Stimulated activated naive CD4-positive, alpha-beta T cell (primary cell): ENCODE measurements around the gene REM2.

Source experiments
- DNase-seq, 6 experiments: peaks; one replicate each; lab custom pipeline; 2025; lab: John Stamatoyannopoulos, UW

The REM2 gene

DNA sequence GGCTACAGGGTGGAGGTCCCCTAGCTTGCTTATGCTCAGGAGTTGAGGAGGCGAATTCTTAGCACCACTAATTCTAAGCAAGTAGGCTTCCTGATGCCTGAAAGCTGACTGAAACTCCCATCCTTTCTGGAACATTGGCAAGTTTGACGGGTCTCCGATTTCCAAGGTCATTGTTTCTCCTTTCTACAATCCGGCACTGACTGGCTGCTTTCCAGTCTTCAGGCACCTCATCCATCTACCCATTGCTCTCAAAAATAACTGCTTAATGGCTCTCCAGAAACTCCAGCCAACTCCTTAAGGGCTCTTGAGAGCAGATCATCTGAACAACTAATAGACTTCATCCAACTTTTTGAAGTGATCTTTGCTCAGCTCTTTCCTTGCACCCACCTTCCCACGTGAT lies 13.3 kb downstream of the REM2 start:
- DNase-seq: no peak

DNA sequence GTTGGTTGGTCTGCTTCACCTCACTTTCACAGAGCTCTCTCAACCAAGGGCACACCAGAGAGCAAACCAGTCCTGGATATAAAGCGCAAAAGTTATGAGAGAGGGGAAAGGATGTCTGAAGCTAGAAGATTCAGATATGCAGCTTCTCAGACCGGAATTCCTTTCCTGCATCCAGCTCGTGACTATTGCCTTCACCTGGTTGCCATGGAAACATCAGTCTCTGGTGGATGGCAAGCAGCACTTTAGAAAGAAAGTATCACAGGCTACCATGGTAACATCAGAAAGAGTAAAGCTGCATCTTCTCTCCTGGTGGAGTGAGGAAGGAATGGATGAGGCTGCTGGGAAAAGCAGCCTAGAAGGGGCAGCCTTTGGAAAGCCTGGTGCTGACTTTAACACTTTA lies 13.7 kb downstream of the REM2 start:
- no peak for DNase-seq

DNA sequence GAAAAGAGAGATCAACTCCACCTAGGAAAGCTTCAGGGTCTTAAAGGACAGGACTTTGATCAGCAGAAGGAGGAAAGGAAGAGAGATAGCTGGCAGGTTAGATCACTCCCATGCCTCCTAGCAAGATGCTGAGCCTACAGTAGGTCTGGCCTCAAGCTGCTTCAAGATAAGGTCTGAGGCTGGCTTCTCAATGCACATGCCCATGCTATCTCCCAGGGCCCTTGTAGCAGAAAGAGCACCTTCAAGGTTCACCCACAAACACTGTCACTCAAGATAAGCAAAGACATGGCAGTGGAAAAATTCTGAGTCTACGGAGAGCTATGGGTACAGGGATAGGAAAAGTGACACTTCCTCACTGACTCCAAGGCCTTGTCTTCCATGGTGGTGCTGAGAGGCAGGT lies 14.3 kb downstream of the REM2 start:
- DNase-seq: no peak

- no peak for DNase-seq
These were observed 15.5 kb downstream of the REM2 start for GRCh38 chr14:22898302-22899090.

DNA sequence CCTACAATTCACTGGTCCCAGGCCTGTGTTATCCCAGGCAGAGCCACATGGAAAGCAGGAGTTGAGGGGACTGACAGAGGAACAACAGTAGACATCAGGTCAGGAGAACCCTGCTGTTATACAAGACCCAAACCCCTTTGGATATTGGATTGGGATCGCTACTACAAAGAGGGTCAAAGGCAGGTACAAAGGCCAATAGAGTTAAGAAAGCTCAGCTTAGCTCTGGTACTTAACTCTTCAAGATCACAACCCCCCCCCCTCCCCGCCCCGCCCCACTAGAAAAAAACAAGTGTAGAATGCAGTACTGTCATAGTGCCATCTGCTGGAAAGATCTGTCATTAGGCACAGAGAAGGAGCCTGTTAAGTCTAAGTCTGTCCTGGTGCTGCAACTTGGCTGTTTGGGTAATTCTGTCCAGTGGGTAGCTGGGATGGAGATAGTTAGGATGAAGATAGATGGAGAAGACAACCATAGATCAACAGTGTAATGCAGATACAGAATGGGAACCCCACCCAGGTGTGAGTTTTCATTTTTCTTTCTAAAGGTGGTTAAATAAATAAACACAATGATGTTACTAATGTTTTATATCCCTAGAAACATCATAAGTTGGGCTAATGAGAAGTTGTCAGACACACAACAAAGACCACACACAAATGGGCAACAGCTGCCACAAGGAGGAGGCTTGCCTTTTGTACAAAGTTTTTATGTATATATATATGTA lies 17.2 kb downstream of the REM2 start:
- DNase-seq: peak; percentile 32 to 72 (median 59)

DNA sequence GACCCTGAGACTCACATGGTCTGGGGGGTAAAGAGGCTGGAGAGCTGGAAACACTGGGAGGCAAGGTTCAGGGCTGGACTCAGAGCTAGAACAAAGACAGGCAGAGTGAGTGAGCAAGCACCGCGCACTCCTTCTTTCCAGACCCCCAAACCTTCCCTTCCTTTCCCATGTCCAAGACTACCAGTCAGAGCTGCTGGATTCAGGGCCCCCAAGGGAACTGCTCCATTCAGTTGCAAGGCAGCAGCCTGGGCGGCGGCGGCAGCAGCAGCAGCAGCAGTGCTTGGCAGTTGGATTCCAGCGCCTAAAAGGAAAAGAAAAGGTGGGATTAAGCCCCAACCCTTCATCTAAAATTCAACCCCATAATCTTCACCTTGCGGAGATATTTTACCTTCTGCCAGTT lies 18.8 kb downstream of the REM2 start:
- DNase-seq: no peak

DNA sequence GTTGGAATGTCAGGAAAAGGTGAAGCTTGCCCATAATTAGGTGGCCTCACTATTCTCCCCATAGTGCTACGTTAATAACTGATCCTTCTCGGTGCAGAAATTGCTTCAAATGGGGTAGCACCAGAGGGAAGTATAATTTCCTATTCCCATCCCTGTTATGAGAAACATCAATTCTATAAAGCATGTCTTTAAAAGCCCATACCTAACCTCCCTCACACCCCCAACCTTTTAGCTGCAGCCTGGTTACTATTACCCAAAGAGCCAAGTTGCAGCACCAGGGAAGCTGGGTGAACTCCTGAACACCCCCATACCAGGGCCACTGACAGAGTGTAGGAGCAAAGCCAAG lies 20.7 kb downstream of the REM2 start:
- DNase-seq: no peak

DNA sequence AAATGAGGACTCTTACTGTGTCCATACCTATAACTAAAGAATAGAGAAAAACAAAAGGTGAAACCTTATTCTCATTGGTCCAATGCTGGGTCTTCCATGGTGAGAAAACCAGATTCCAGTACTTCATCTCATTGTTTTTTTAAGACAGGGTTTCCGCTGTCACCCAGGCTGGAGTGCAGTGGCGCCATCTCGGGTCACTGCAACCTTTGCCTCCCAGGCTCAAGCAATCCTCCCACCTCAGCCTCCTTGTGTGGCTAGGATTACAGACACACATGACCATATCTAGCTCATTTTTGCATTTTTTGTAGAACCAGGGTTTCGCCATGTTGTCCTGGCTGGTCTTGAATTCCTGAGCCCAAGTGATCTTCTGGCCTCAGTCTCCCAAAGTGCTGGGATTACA lies 22.6 kb downstream of the REM2 start:
- no peak for DNase-seq

DNA sequence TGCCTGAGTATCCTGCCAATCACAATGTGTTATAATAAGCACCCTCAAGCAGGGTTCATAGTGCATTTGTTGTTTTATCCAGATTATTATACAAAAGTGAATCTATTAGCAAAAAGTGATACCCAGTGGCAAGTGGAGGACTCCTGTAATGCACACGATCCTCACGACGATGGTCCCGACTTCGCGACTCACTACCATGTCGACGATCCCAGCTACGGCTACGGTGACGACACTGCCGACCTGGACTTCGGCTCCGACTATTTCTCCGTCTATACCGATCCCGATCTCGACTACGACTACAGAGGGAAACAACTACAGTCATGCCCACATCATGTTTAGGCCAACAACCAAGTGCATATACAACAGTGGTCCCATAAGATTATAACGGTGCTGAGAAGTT lies 23.1 kb downstream of the REM2 start:
- no peak for DNase-seq

DNA sequence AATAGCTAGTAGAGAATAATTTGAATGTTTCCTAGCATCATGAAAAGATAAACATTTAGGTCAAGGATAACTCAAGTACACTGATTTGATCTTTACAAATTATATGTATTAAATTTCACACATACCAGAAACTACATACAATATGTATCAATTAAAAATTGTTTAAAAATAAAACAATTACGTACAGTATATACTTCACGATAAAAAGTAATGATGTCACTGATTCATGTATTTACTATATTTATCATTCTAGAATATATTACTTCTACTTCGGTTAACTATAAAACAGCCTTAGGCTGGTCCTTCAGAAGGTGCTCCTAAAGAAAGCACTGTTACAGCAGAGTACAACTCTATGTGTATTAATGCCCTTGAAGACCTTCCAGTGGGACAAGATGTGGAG lies 24.4 kb downstream of the REM2 start:
- no peak for DNase-seq

DNA sequence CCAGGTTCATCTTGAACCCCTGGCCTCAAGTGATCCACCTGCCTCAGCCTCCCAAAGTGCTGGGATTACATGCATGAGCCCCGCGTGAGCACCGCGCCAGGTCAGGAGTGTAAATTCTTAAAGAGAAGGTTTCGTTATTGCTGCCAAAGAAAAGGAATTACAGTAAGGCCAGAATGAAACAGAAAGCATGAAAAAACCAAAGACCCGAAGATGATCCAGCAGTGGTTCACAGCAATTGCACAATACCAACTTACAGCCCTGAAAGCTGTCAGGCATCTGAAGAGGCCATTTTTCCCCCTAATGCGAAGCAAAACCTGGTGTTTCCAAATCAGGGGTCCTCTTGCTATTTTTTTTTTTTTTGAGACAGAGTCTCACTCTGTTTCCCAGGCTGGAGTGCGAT lies 25.6 kb downstream of the REM2 start:
- DNase-seq: no peak

DNA sequence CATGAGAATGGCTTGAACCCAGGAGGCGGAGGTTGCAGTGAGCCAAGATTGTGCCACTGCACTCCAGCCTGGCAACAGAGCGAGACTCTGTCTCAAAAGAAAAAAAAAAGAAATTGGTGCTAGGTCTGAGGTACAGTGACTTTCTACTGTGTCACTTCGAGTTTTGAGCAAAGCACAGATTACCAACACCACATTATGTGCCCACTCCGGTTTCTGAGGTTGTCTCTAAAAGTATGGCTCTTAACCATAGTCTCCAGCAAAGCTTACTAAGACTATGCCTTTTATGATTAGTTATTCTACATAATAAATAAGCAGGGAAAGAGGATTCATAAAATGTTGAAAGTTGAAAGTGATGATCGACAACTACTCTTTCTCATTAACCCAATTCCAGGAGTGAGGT lies 27.9 kb downstream of the REM2 start:
- no peak for DNase-seq

DNA sequence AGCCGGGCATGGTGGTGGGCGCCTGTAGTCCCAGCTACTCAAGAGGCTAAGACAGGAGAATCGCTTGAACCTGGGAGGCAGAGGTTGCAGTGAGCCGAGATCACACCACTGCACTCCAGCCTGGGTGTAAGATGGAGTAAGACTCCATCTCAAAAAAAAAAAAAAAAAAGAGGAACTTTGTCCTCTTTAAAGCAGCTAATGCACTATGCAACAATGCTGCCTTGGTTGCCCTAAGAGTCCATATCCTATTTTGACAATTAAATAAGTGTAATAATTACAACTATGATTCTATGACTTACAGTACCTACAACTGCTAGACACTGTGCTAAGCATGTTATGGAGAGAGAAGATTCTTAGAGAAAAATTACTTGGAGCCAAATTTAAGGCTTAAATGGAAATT lies 31.8 kb downstream of the REM2 start:
- peak in 1 of 6 experiments; percentile 21 for DNase-seq

GRCh38 chr14:22915886-22916521 lies 33.0 kb downstream of the REM2 start:
- no peak for DNase-seq

DNA sequence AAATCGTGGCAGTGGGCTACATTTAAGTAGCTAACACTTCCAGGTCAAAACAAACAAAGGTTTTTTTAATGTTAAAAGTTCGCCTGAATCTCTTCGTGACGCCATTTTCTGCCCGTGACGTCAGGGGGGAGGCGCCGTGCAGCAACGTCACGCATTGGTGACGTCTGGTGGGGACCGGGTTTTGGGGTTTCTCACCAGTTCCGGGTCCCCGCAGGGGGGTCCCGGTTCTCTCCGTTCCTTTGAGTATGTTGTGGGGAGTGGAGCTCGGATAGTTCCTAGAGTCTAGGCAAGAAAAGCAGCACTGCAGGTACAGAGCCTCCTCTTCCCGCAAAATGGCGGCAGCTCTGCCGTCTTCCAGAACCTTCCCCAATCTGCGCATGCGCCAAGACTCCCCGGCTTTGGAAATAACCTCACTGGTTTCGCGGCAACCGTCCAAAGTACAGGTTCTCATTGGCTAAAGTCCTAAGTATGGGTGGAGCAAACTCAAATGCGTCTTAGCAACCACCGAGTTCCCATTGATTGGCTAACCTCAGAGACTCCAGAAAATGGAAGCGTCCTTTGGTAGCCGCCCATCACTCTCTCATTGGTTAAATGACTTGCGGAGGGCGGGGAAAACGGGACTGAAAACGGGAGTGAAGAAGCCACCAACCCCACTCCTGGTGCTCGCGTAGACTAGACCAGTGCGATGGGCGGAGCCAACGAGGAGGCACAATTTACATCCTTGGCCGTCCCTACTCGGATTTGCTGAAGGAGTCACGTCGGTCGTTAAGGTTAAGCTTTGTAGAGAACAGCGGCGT lies 36.0 kb downstream of the REM2 start, which contains the start of gene RBM23:
RBM23 (minus strand) TSS at position 346 of the 797 bp plus-strand sequence.
- DNase-seq: peak; percentile 99 to 100 (median 100)

- DNase-seq: no peak
These were observed 36.5 kb downstream of the REM2 start for GRCh38 chr14:22919601-22919921.

DNA sequence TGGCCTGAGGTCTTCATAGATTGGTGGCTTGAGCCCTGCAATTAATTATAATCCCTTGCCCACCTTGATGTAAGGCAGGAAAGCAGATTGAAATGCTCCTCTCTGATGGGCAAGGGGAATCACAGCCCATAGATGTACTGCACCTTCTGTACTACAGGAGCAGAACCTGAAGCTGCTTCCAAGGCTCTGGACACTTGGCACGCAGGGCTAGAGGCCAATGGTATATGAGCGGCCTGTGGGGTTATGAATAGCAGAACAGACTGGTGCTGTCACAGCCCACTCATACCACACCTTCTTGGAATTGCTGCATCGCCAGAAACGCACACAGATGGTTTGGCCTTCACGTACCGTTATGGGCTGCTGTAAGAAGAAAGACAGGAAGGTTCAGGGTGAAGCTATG lies 37.7 kb downstream of the REM2 start:
- DNase-seq: no peak

- DNase-seq: no peak
These were observed 39.3 kb downstream of the REM2 start for GRCh38 chr14:22922294-22922693.

GRCh38 chr14:22923746-22924145 lies 40.7 kb downstream of the REM2 start:
- DNase-seq: no peak

- no peak for DNase-seq
These were observed 42.5 kb downstream of the REM2 start for GRCh38 chr14:22925513-22925912.

DNA sequence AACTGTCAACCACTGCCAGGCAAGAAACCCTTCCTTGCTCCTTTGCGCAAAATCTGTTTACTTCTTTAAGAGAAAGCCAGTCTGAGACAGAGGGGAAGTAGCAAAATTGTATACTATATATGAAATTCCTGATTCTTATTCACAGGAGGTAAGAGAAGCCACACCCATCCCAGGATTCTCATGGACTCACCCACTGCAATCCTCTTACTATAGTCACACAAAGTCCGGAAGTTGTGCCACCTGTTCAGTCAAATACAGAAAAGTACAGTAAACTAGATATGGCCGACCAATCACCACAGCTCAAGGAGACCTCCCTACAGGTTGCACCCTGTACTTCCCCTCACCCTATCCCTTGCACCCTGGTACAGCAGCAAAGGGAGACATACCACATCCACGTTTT lies 43.3 kb downstream of the REM2 start:
- DNase-seq: no peak
